ENCODE measurements around the gene DLGAP1.

GRCh38 chr18:3529601-3530000 is 925.5 kb downstream of the DLGAP1 start:
- TF ChIP-seq CTCF (IDR thresholded peaks at IDR 0.05) (no peak), POLR2AphosphoS5 (IDR thresholded peaks at IDR 0.05) (no peak), POLR2A (IDR thresholded peaks at IDR 0.05) (no peak)

Data from breast epithelium (tissue), 3 donors.